Measurements from ENCODE around the gene METTL8. TPM values are rescaled to one million over a fixed set of nuclear protein-coding genes. Genes with fewer than 3 reads are reported as not detected.
"Not testable (repeated sequence)": the region's sequence is repeated elsewhere in the genome, so short reads cannot be mapped to it uniquely, and the experiment has no call there.

Gene METTL8
- total RNA-seq, 1 donor from 2014 or later, result 12.7 TPM

- DNase-seq (ENCODE audit: low read depth, low spot score), result no peak
Observed at GRCh38 chr2:171430516-171431410, 3.0 kb downstream of the METTL8 start.

- DNase-seq (ENCODE audit: low read depth, low spot score), result not testable (repeated sequence)
Observed at GRCh38 chr2:171422710-171423495, 10.9 kb downstream of the METTL8 start.

- DNase-seq (ENCODE audit: low read depth, low spot score), result no peak
Observed at GRCh38 chr2:171420728-171421563, 12.8 kb downstream of the METTL8 start.

- DNase-seq (ENCODE audit: low read depth, low spot score), result no peak
Observed at GRCh38 chr2:171419333-171419732, 14.5 kb downstream of the METTL8 start.

GRCh38 chr2:171416009-171416926 lies 17.5 kb downstream of the METTL8 start:
- DNase-seq (ENCODE audit: low read depth, low spot score), result peak; percentile 87

- not testable (repeated sequence) for DNase-seq (ENCODE audit: low read depth, low spot score)
Observed at GRCh38 chr2:171414645-171415044, 19.1 kb downstream of the METTL8 start.

- no peak for DNase-seq (ENCODE audit: low read depth, low spot score)
Observed at GRCh38 chr2:171412571-171413175, 21.1 kb downstream of the METTL8 start.

GRCh38 chr2:171411791-171412483 lies 21.9 kb downstream of the METTL8 start:
- DNase-seq (ENCODE audit: low read depth, low spot score), result no peak

GRCh38 chr2:171411214-171411613 lies 22.6 kb downstream of the METTL8 start:
- no peak for DNase-seq (ENCODE audit: low read depth, low spot score)

GRCh38 chr2:171410624-171411023 lies 23.2 kb downstream of the METTL8 start:
- DNase-seq (ENCODE audit: low read depth, low spot score), result no peak

GRCh38 chr2:171410101-171410500 lies 23.7 kb downstream of the METTL8 start:
- no peak for DNase-seq (ENCODE audit: low read depth, low spot score)

GRCh38 chr2:171409436-171409971 lies 24.3 kb downstream of the METTL8 start:
- DNase-seq (ENCODE audit: low read depth, low spot score), result no peak

- no peak for DNase-seq (ENCODE audit: low read depth, low spot score)
Observed at GRCh38 chr2:171407676-171408044, 26.1 kb downstream of the METTL8 start.

GRCh38 chr2:171407030-171407675 lies 26.6 kb downstream of the METTL8 start:
- DNase-seq (ENCODE audit: low read depth, low spot score), result no peak

- no peak for DNase-seq (ENCODE audit: low read depth, low spot score)
Observed at GRCh38 chr2:171406044-171406443, 27.7 kb downstream of the METTL8 start.

GRCh38 chr2:171405546-171405945 lies 28.2 kb downstream of the METTL8 start:
- DNase-seq (ENCODE audit: low read depth, low spot score), result no peak

- no peak for DNase-seq (ENCODE audit: low read depth, low spot score)
Observed at GRCh38 chr2:171404719-171405118, 29.1 kb downstream of the METTL8 start.

- DNase-seq (ENCODE audit: low read depth, low spot score), result peak; percentile 51
Observed at GRCh38 chr2:171404261-171404660, 29.5 kb downstream of the METTL8 start.
